Activated CD8-positive, alpha-beta memory T cell treated with anti-CD3 and anti-CD28 coated beads, Interleukin-2, amount 50 U/mL, for 48 hours (primary cell): ENCODE measurements around the gene AGBL2.

Experiments
- DNase-seq: peaks from one replicate; pipeline ENCODE4 v3.0.0-alpha.2; 2020

Gene AGBL2

GRCh38 chr11:47620836-47621378 lies 94.3 kb downstream of the AGBL2 start:
- no peak for DNase-seq

GRCh38 chr11:47617417-47617809 lies 97.8 kb downstream of the AGBL2 start:
- no peak for DNase-seq

- no peak for DNase-seq
Measured at GRCh38 chr11:47616726-47617416, 98.3 kb downstream of the AGBL2 start.

- no peak for DNase-seq
Measured at GRCh38 chr11:47615249-47615648, 99.9 kb downstream of the AGBL2 start.

- DNase-seq = no peak
Measured at GRCh38 chr11:47611348-47611794, 103.8 kb downstream of the AGBL2 start.

GRCh38 chr11:47609675-47610074 lies 105.5 kb downstream of the AGBL2 start:
- DNase-seq = no peak
